Stimulated activated CD8-positive, alpha-beta memory T cell treated with anti-CD3 and anti-CD28 coated beads, Interleukin-15, amount 100 ng/mL, for 1 hour (primary cell): ENCODE measurements around the gene ZBP1.

Experiments
- DNase-seq: peaks from one replicate; pipeline ENCODE4 v3.0.0-alpha.2; 2020; ENCODE audit warnings: low read depth

ZBP1 gene

GRCh38 chr20:57658447-57658832 lies 38.2 kb upstream of the ZBP1 start:
- no peak for DNase-seq

GRCh38 chr20:57657535-57658446 lies 37.6 kb upstream of the ZBP1 start:
- no peak for DNase-seq

GRCh38 chr20:57656821-57657534 lies 36.8 kb upstream of the ZBP1 start:
- DNase-seq: no peak

GRCh38 chr20:57656252-57656820 lies 36.1 kb upstream of the ZBP1 start:
- DNase-seq: no peak

GRCh38 chr20:57655809-57656155 lies 35.6 kb upstream of the ZBP1 start:
- no peak for DNase-seq

GRCh38 chr20:57654998-57655808 lies 35.0 kb upstream of the ZBP1 start:
- no peak for DNase-seq

GRCh38 chr20:57654363-57654997 lies 34.3 kb upstream of the ZBP1 start:
- DNase-seq: peak; percentile 20

GRCh38 chr20:57653910-57654309 lies 33.7 kb upstream of the ZBP1 start:
- no peak for DNase-seq

- DNase-seq: no peak
Measured at GRCh38 chr20:57653546-57653900, 33.3 kb upstream of the ZBP1 start.

GRCh38 chr20:57652606-57653545 lies 32.6 kb upstream of the ZBP1 start:
- DNase-seq: no peak

- no peak for DNase-seq
Measured at GRCh38 chr20:57651881-57652605, 31.8 kb upstream of the ZBP1 start.

- DNase-seq: no peak
Measured at GRCh38 chr20:57650756-57651483, 30.7 kb upstream of the ZBP1 start.

- no peak for DNase-seq
Measured at GRCh38 chr20:57650266-57650665, 30.0 kb upstream of the ZBP1 start.

GRCh38 chr20:57649617-57650015 lies 29.4 kb upstream of the ZBP1 start:
- no peak for DNase-seq

- no peak for DNase-seq
Measured at GRCh38 chr20:57648878-57649616, 28.8 kb upstream of the ZBP1 start.

- no peak for DNase-seq
Measured at GRCh38 chr20:57647933-57648785, 27.9 kb upstream of the ZBP1 start.
